Ureter (tissue), 1 donor: ENCODE measurements around the gene S100A13. TPM values are rescaled to one million over a fixed set of nuclear protein-coding genes. Genes with fewer than 3 reads are reported as not detected.

Experiments
- DNase-seq: peaks from one replicate; pipeline ENCODE4 v3.0.0-alpha.2; 2020; ENCODE audit warnings: low spot score
- total RNA-seq: library from RNA; stranded (reverse); gene quantifications from one replicate; pipeline ENCODE4 v1.2.4, GENCODE V29; 2023
- donor health status: DM: yes; HTN: yes; CAD: no.

S100A13 gene
- total RNA-seq, 1 donor from 2014 or later: 71.6 TPM

GRCh38 chr1:153627715-153628626, 666 bp upstream of the S100A13 start, which contains the start of gene S100A1:
Gene S100A1 (plus strand): TSS chr1:153628434. CDS start chr1:153630522, 2,088 bp downstream.
- no peak for DNase-seq

- no peak for DNase-seq
Measured at GRCh38 chr1:153626477-153626903, 815 bp downstream of the S100A13 start.

- no peak for DNase-seq
Measured at GRCh38 chr1:153624965-153625611, 2.2 kb downstream of the S100A13 start.

GRCh38 chr1:153623101-153623500, 4.2 kb downstream of the S100A13 start:
- no peak for DNase-seq

GRCh38 chr1:153619171-153619570, 8.1 kb downstream of the S100A13 start:
- no peak for DNase-seq

- DNase-seq: peak; percentile 75
Measured at GRCh38 chr1:153617663-153618062, 9.6 kb downstream of the S100A13 start.

GRCh38 chr1:153616917-153617311, 10.4 kb downstream of the S100A13 start:
- DNase-seq: no peak

- DNase-seq: peak; percentile 77
Measured at GRCh38 chr1:153616144-153616916, 11.0 kb downstream of the S100A13 start, which contains the start of gene S100A14. Gene S100A14 (minus strand): TSS chr1:153616325. CDS start chr1:153615858, 467 bp downstream.

GRCh38 chr1:153615406-153615805, 11.9 kb downstream of the S100A13 start:
- DNase-seq: no peak

- no peak for DNase-seq
Measured at GRCh38 chr1:153614906-153615305, 12.4 kb downstream of the S100A13 start.

GRCh38 chr1:153614189-153614900, 13.0 kb downstream of the S100A13 start:
- DNase-seq: no peak

GRCh38 chr1:153613406-153613805, 13.9 kb downstream of the S100A13 start:
- no peak for DNase-seq

GRCh38 chr1:153612755-153613331, 14.5 kb downstream of the S100A13 start, which contains the start of gene S100A16:
Gene S100A16 (minus strand): TSS chr1:153613137. CDS start chr1:153608151, 4,986 bp downstream.
- peak; percentile 89 for DNase-seq

GRCh38 chr1:153612111-153612754, 15.1 kb downstream of the S100A13 start:
- no peak for DNase-seq

- no peak for DNase-seq
Measured at GRCh38 chr1:153611356-153611755, 15.9 kb downstream of the S100A13 start.

GRCh38 chr1:153610811-153611301, 16.4 kb downstream of the S100A13 start:
- no peak for DNase-seq

- no peak for DNase-seq
Measured at GRCh38 chr1:153610334-153610733, 17.0 kb downstream of the S100A13 start.

- DNase-seq: no peak
Measured at GRCh38 chr1:153609585-153609907, 17.8 kb downstream of the S100A13 start.

- peak; percentile 74 for DNase-seq
Measured at GRCh38 chr1:153608742-153609584, 18.3 kb downstream of the S100A13 start.
